Measurements from ENCODE around the gene RYR2. TPM values are rescaled to one million over a fixed set of nuclear protein-coding genes. Genes with fewer than 3 reads are reported as not detected.

The RYR2 gene
- total RNA-seq, 2 donors from 2014 or later: 59.0 to 75.9 TPM

- Histone ChIP-seq H3K36me3 (no peaks in the 10 kb centered on the region), H3K27me3 (replicated peaks; ENCODE audit: insufficient read depth) (no peaks in the 10 kb centered on the region), H3K9me3 (no peaks in the 10 kb centered on the region), H3K27ac (peak overlapping the region in 1 of 2 donors; percentile 26), H3K4me3 (no peak overlapping the region), H3K4me1 (ENCODE audit: control insufficient read depth in 1 of 2, low read depth in 2 of 2) (peaks cover 0 to 20% of the 10 kb centered on the region in 2 donors)
- DNase-seq (ENCODE audit: low spot score) (no peak), ATAC-seq (ENCODE audit: insufficient number of reproducible peaks, low FRiP score, low read depth) (no peak)
- no peak for TF ChIP-seq CTCF (IDR thresholded peaks at IDR 0.05)
These were observed 348.8 kb downstream of the RYR2 start for GRCh38 chr1:237390823-237391222.

GRCh38 chr1:237393632-237394031, 351.6 kb downstream of the RYR2 start:
- Histone ChIP-seq H3K27ac (no peak overlapping the region), H3K4me3 (no peak overlapping the region), H3K36me3 (no peaks in the 10 kb centered on the region), H3K27me3 (replicated peaks; ENCODE audit: insufficient read depth) (no peaks in the 10 kb centered on the region), H3K4me1 (ENCODE audit: control insufficient read depth in 1 of 2, low read depth in 2 of 2) (peaks cover 0 to 13% of the 10 kb centered on the region in 2 donors), H3K9me3 (no peaks in the 10 kb centered on the region)
- no peak for TF ChIP-seq CTCF (IDR thresholded peaks at IDR 0.05)
- ATAC-seq (ENCODE audit: insufficient number of reproducible peaks, low FRiP score, low read depth) (no peak), DNase-seq (ENCODE audit: low spot score) (no peak)

GRCh38 chr1:237394281-237394680, 352.3 kb downstream of the RYR2 start:
- no peak overlapping the region for H3K27ac ChIP-seq
- H3K27me3 ChIP-seq (replicated peaks; ENCODE audit: insufficient read depth): no peaks in the 10 kb centered on the region
- H3K36me3 ChIP-seq: no peaks in the 10 kb centered on the region
- H3K4me3 ChIP-seq: no peak overlapping the region
- ATAC-seq (ENCODE audit: insufficient number of reproducible peaks, low FRiP score, low read depth): no peak
- no peaks in the 10 kb centered on the region for H3K9me3 ChIP-seq
- TF ChIP-seq CTCF (IDR thresholded peaks at IDR 0.05): no peak
- H3K4me1 ChIP-seq (ENCODE audit: control insufficient read depth in 1 of 2, low read depth in 2 of 2): peaks cover 0 to 13% of the 10 kb centered on the region in 2 donors
- DNase-seq (ENCODE audit: low spot score): no peak

- no peaks in the 10 kb centered on the region for H3K27me3 ChIP-seq (replicated peaks; ENCODE audit: insufficient read depth)
- peaks cover 0 to 13% of the 10 kb centered on the region in 2 donors for H3K4me1 ChIP-seq (ENCODE audit: control insufficient read depth in 1 of 2, low read depth in 2 of 2)
- ATAC-seq (ENCODE audit: insufficient number of reproducible peaks, low FRiP score, low read depth) (no peak), DNase-seq (ENCODE audit: low spot score) (no peak)
- no peak overlapping the region for H3K27ac ChIP-seq
- no peaks in the 10 kb centered on the region for H3K36me3 ChIP-seq
- TF ChIP-seq CTCF (IDR thresholded peaks at IDR 0.05): no peak
- no peaks in the 10 kb centered on the region for H3K9me3 ChIP-seq
- no peak overlapping the region for H3K4me3 ChIP-seq
These were observed 354.4 kb downstream of the RYR2 start for GRCh38 chr1:237396426-237396825.

- TF ChIP-seq CTCF (IDR thresholded peaks at IDR 0.05): no peak
- ATAC-seq (ENCODE audit: insufficient number of reproducible peaks, low FRiP score, low read depth) (no peak), DNase-seq (ENCODE audit: low spot score) (no peak)
- H3K4me1 ChIP-seq (ENCODE audit: control insufficient read depth in 1 of 2, low read depth in 2 of 2): peaks cover 0 to 3% of the 10 kb centered on the region in 2 donors
- no peaks in the 10 kb centered on the region for H3K27me3 ChIP-seq (replicated peaks; ENCODE audit: insufficient read depth)
- H3K9me3 ChIP-seq: no peaks in the 10 kb centered on the region
- H3K4me3 ChIP-seq: no peak overlapping the region
- H3K27ac ChIP-seq: no peak overlapping the region
- H3K36me3 ChIP-seq: no peaks in the 10 kb centered on the region
These were observed 356.8 kb downstream of the RYR2 start for GRCh38 chr1:237398751-237399150.
